Brain microvascular endothelial cell (primary cell): Measurements from ENCODE around the gene GPAM.

ENCODE experiments used
- DNase-seq: peaks from one replicate; pipeline ENCODE4 v3.0.0-alpha.2; 2020
- H3K27ac ChIP-seq: fragments of 250-450 bp; sonication (Bioruptor Pico); 2 replicates; pipeline ENCODE4 v1.5.1; 2020; ENCODE audit warnings: mild to moderate bottlenecking, moderate library complexity
- H3K27me3 ChIP-seq: fragments of 250-450 bp; sonication (Bioruptor Pico); replicated peaks from 2 replicates; pipeline ENCODE4 v1.5.1; 2020; ENCODE audit warnings: mild to moderate bottlenecking
- H3K36me3 ChIP-seq: fragments of 250-450 bp; sonication (Bioruptor Pico); replicated peaks from 2 replicates; pipeline ENCODE4 v1.5.1; 2020; ENCODE audit warnings: mild to moderate bottlenecking
- H3K4me3 ChIP-seq: 2 replicates; pipeline ENCODE4 v1.5.1; 2011; ENCODE audit warnings: low read depth, mild to moderate bottlenecking, control low read depth, low read length, moderate library complexity
- CTCF ChIP-seq: IDR thresholded peaks from 2 replicates; pipeline ENCODE4 v1.5.1; 2011; ENCODE audit warnings: low read depth, mild to moderate bottlenecking, moderate library complexity, low read length, control low read depth, inconsistent platforms; ENCODE audit errors: missing control alignments
- in situ Hi-C: cut with HindIII; loops from 2 replicates; pipeline ENCODE4 v1.10.0; 2017; ENCODE audit warnings: low sequenced_read_pairs, low pct_ligation_motif_present

Gene GPAM

GRCh38 chr10:112184379-112184778 is 814 bp upstream of the GPAM start:
- Histone ChIP-seq H3K27ac (no peak overlapping the region), H3K36me3 (no peaks in the 10 kb centered on the region), H3K27me3 (no peaks in the 10 kb centered on the region), H3K4me3 (peak overlapping the region; percentile 97)
- no peak for TF ChIP-seq CTCF
- in situ Hi-C loops: no loop called here
- DNase-seq: no peak

- no peak for DNase-seq
- in situ Hi-C loops: no loop called here
- peak overlapping the region; percentile 45 for H3K27ac ChIP-seq
- no peaks in the 10 kb centered on the region for H3K27me3 ChIP-seq
- peak overlapping the region; percentile 97 for H3K4me3 ChIP-seq
- no peaks in the 10 kb centered on the region for H3K36me3 ChIP-seq
- TF ChIP-seq CTCF: no peak
Measured at GRCh38 chr10:112184052-112184371, 447 bp upstream of the GPAM start.

- no peaks in the 10 kb centered on the region for H3K36me3 ChIP-seq
- no peak overlapping the region for H3K27ac ChIP-seq
- in situ Hi-C loops: no loop called here
- H3K27me3 ChIP-seq: no peaks in the 10 kb centered on the region
- TF ChIP-seq CTCF: no peak
- peak overlapping the region; percentile 97 for H3K4me3 ChIP-seq
- no peak for DNase-seq
Measured at GRCh38 chr10:112182784-112183328, 709 bp downstream of the GPAM start.

- Histone ChIP-seq H3K27me3 (no peaks in the 10 kb centered on the region), H3K4me3 (no peak overlapping the region), H3K36me3 (peaks cover 2% of the 10 kb centered on the region), H3K27ac (no peak overlapping the region)
- no peak for TF ChIP-seq CTCF
- no peak for DNase-seq
- in situ Hi-C loops: no loop called here
Measured at GRCh38 chr10:112177247-112177646, 6.3 kb downstream of the GPAM start.

- no peaks in the 10 kb centered on the region for H3K27me3 ChIP-seq
- in situ Hi-C loops: no loop called here
- no peak for TF ChIP-seq CTCF
- no peak overlapping the region for H3K27ac ChIP-seq
- H3K36me3 ChIP-seq: peaks cover 2% of the 10 kb centered on the region
- no peak for DNase-seq
- H3K4me3 ChIP-seq: no peak overlapping the region
Measured at GRCh38 chr10:112176543-112176942, 7.0 kb downstream of the GPAM start.

GRCh38 chr10:112175409-112175808 is 8.2 kb downstream of the GPAM start:
- H3K27me3 ChIP-seq: no peaks in the 10 kb centered on the region
- no peak overlapping the region for H3K4me3 ChIP-seq
- no peak for DNase-seq
- H3K36me3 ChIP-seq: peaks cover 6% of the 10 kb centered on the region
- TF ChIP-seq CTCF: no peak
- in situ Hi-C loops: no loop called here
- H3K27ac ChIP-seq: no peak overlapping the region
